Measurements from ENCODE around the gene CTSO. TPM values are rescaled to one million over a fixed set of nuclear protein-coding genes. Genes with fewer than 3 reads are reported as not detected.

CTSO gene
- total and polyA plus RNA-seq, 8 donors, result 3.3 to 16.1 (median 8.5) TPM

DNA sequence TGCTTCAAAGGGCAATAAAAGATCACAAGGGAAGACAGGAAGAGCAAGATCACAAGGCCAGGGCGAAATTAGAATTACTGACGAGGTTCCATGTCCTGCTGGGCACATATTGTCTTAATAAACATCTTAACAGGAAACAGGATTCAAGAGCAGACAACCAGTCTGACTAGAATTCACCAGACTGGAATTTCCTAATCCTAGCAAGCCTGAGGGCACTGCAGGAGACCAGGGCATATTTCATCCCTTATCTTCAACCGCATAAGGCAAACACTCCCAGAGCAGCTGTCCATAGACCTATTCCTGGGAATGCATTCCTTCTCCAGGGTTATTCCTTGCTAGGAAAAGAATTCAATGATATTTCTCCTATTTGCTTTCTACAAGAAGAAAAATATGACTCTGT, 62.6 kb downstream of the CTSO start:
- WGBS, 2 donors, result 44 to 46% methylated on average over 3 of the region's 3 CpGs
- no peaks in the 10 kb centered on the region for H3K36me3 ChIP-seq
- no peak overlapping the region for H3K4me3 ChIP-seq
- H3K27me3 ChIP-seq, result no peaks in the 10 kb centered on the region
- intact Hi-C loops (cut with DNase I), result no loop called here
- H3K9me3 ChIP-seq, result no peaks in the 10 kb centered on the region
- FAIRE-seq (no peak), DNase-seq (no peak), ATAC-seq (no peak)
- TF ChIP-seq, protein P1, sequence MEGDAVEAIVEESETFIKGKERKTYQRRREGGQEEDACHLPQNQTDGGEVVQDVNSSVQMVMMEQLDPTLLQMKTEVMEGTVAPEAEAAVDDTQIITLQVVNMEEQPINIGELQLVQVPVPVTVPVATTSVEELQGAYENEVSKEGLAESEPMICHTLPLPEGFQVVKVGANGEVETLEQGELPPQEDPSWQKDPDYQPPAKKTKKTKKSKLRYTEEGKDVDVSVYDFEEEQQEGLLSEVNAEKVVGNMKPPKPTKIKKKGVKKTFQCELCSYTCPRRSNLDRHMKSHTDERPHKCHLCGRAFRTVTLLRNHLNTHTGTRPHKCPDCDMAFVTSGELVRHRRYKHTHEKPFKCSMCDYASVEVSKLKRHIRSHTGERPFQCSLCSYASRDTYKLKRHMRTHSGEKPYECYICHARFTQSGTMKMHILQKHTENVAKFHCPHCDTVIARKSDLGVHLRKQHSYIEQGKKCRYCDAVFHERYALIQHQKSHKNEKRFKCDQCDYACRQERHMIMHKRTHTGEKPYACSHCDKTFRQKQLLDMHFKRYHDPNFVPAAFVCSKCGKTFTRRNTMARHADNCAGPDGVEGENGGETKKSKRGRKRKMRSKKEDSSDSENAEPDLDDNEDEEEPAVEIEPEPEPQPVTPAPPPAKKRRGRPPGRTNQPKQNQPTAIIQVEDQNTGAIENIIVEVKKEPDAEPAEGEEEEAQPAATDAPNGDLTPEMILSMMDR (IDR thresholded peaks at IDR 0.05), result no peak
- H3K4me1 ChIP-seq, result peaks cover 0 to 8% (median 6%) of the 10 kb centered on the region in 3 donors
- no peak overlapping the region for H3K27ac ChIP-seq

DNA sequence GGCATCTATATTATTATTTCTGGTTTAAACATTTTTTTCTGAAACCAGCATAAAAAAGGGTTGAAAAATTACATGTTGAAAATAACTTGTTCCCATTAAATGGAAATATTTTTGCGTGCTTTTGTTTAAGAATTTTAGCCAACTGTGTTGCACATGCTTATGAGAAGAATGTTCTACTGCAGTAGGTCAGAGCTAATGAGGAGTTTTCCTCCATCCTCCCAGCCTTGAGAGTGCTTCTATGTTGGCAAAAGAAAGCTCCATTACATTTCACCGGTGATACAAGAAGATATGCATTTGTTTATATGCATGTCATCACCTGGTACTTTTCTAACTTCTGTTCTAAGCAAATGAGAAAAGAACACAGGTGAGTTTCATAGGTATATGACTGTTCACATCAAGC, 63.7 kb downstream of the CTSO start:
- H3K4me1 ChIP-seq, result peaks cover 0 to 8% (median 6%) of the 10 kb centered on the region in 3 donors

GRCh38 chr4:155889031-155889793, 64.5 kb downstream of the CTSO start:
- intact Hi-C loops (cut with DNase I), result no loop called here
- H3K4me1 ChIP-seq, result peaks cover 0 to 8% (median 6%) of the 10 kb centered on the region in 3 donors
- no peak for FAIRE-seq
- H3K27me3 ChIP-seq, result no peaks in the 10 kb centered on the region
- peak overlapping the region in 2 of 4 donors; percentile 30 to 51 for H3K27ac ChIP-seq
- TF ChIP-seq, protein P1 (IDR thresholded peaks at IDR 0.05), result no peak
- peak in 2 of 6 donors; percentile 15 to 39 for DNase-seq
- no peaks in the 10 kb centered on the region for H3K9me3 ChIP-seq
- no peaks in the 10 kb centered on the region for H3K36me3 ChIP-seq
- no peak overlapping the region for H3K4me3 ChIP-seq
- WGBS, 2 donors, result 10 to 17% methylated on average over 5 of the region's 5 CpGs
- ATAC-seq, result peak; percentile 64 to 91 (median 88)

More for the DNA sequence above, 63.7 kb downstream of the CTSO start:
- WGBS, 2 donors, result 88 to 89% methylated on average over 2 of the region's 2 CpGs
- intact Hi-C loops (cut with DNase I), result no loop called here
- H3K9me3 ChIP-seq, result no peaks in the 10 kb centered on the region
- no peak overlapping the region for H3K4me3 ChIP-seq
- TF ChIP-seq, protein P1 (IDR thresholded peaks at IDR 0.05), result no peak
- FAIRE-seq (no peak), ATAC-seq (no peak), DNase-seq (no peak)
- H3K36me3 ChIP-seq, result no peaks in the 10 kb centered on the region
- no peaks in the 10 kb centered on the region for H3K27me3 ChIP-seq
- H3K27ac ChIP-seq, result peak overlapping the region in 1 of 4 donors; percentile 25

DNA sequence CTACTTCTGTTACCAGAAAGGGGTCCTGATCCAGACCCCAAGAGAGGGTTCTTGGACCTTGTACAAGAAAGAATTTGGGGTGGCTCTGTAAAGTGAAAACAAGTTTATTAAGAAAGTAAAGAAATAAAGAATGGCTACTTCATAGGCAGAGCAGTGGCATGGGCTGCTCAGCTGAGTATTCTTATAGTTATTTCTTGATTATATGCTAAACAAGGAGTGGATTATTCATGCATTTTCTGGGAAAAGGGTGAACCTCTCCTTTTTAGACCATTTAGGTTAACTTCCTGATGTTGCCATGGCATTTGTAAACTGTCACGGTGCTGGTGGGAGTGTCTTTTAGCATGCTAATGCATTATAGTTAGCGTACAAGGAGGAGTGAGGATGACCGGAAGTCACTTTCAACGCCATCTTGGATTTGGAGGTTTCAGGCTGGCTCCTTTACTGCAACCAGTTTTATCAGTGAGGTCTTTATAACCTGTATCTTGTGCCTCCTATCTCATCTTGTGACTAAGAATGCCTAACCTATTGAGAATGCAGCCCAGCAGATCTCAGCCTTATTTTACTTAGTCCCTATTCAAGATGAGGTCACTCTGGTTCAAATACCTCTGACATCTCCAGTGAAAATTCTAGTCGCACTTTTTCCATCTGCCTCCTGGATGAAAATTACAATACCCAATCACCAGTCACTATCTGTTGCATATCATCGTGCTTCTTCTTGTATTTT, 65.7 kb downstream of the CTSO start:
- TF ChIP-seq, protein P1 (IDR thresholded peaks at IDR 0.05), result no peak
- DNase-seq, result no peak
- Histone ChIP-seq H3K9me3 (no peaks in the 10 kb centered on the region), H3K27ac (peak overlapping the region in 1 of 4 donors; percentile 51), H3K4me3 (no peak overlapping the region), H3K36me3 (no peaks in the 10 kb centered on the region), H3K4me1 (peaks cover 0 to 8% (median 6%) of the 10 kb centered on the region in 3 donors), H3K27me3 (no peaks in the 10 kb centered on the region)
- ATAC-seq, result no peak
- 55 to 60% methylated on average over 6 of the region's 6 CpGs for WGBS, 2 donors
- no peak for FAIRE-seq
- intact Hi-C loops (cut with DNase I), result no loop called here
